Right lobe of liver (tissue), 6 donors: ENCODE measurements around the gene MYRIP. TPM values are rescaled to one million over a fixed set of nuclear protein-coding genes. Genes with fewer than 3 reads are reported as not detected.

Experiments used
- ATAC-seq, 4 donors: fragments of 200-7000 bp; cut with Tn5 transposase; one replicate each; pipeline ENCODE4 v1.9.1; 2020; ENCODE audit warnings: mild to moderate bottlenecking in 4 of 4, moderate library complexity in 4 of 4
- DNase-seq, 3 donors: peaks; one replicate each; pipeline ENCODE4 v3.0.0-alpha.2; 2020
- H3K27ac ChIP-seq, 3 donors: fragments of 200-600 bp; one replicate each; pipeline ENCODE4 v1.8.0; 2022
- H3K27me3 ChIP-seq, 2 donors: fragments of 200-600 bp; one replicate each; pipeline ENCODE4 v1.8.0; 2022
- H3K36me3 ChIP-seq, 4 donors: fragments of 200-600 bp; sonication (generic) in 1 of 4; one replicate each; pipeline versions ENCODE4 v1.5.1 to v1.8.0; 2017 to 2022; ENCODE audit warnings: control low read depth in 1 of 4
- H3K4me1 ChIP-seq, 4 donors: fragments of 200-600 bp; sonication (generic) in 1 of 4; one replicate each; pipeline versions ENCODE4 v1.5.1 to v1.8.0; 2017 to 2022; ENCODE audit warnings: control low read depth in 1 of 4
- H3K4me3 ChIP-seq, 3 donors: fragments of 200-600 bp; one replicate each; pipeline ENCODE4 v1.8.0; 2022
- H3K9me3 ChIP-seq, 4 donors: fragments of 200-600 bp; sonication (generic) in 1 of 4; one replicate each; pipeline versions ENCODE4 v1.5.1 to v1.8.0; 2017 to 2022; ENCODE audit warnings: control low read depth in 1 of 4
- POLR2A ChIP-seq: fragments of 450-650 bp; IDR thresholded peaks from one replicate; pipeline ENCODE4 v1.6.1; 2017; ENCODE audit warnings: antibody characterized with exemption, mild to moderate bottlenecking
- WGBS: methylation state at CpG from one replicate; pipeline ENCODE4 v1.1.6; 2018; ENCODE audit warnings: low coverage, low lambda C conversion rate; ENCODE audit not compliant: insufficient coverage; ENCODE audit errors: missing lambda C conversion rate; 5-methylcytosine and 5-hydroxymethylcytosine counted together
- intact Hi-C, 2 donors: fragments of 100-400 bp; cut with DNase I; formaldehyde crosslinking; loops; one replicate each; pipeline versions ENCODE4 v1.11.2 to v1.14.1; 2022
- total RNA-seq, 6 experiments: library from RNA; depleted of rRNA in 2 of 6; stranded (reverse); fragments of >200 nt in 2 of 6; fragmentation: NEBNext Ultra II Directional in 3 of 6; extraction: Animal tissue kit (Norgen Biotek cat#: 25700) in 3 of 6; gene quantifications; one replicate each; pipeline versions ENCODE4 v1.1.0 to v1.2.4, GENCODE V29; 2016 to 2023
- TF ChIP-seq, protein P1 (sequence below), 4 donors: fragments of 200-600 bp in 3 of 4; fragments of 450-650 bp in 1 of 4; IDR thresholded peaks; one replicate each; pipeline versions ENCODE4 v1.5.1 to v1.8.0; 2016 to 2022; ENCODE audit warnings: antibody characterized with exemption in 4 of 4, mild to moderate bottlenecking in 2 of 4
- donor health status: DM: no; HTN: yes; CAD: no.
- donor health status: DM: no; HTN: no; CAD: no.
- donor health status: DM: no; HTN: no; CAD: no.
- donor health status: DM: no; HTN: yes; CAD: no.
- donor health status: DM: no; HTN: yes; CAD: no.

Gene MYRIP
- total RNA-seq, 6 experiments from 2014 or later: 14.3 to 23.2 (median 19.0) TPM

DNA sequence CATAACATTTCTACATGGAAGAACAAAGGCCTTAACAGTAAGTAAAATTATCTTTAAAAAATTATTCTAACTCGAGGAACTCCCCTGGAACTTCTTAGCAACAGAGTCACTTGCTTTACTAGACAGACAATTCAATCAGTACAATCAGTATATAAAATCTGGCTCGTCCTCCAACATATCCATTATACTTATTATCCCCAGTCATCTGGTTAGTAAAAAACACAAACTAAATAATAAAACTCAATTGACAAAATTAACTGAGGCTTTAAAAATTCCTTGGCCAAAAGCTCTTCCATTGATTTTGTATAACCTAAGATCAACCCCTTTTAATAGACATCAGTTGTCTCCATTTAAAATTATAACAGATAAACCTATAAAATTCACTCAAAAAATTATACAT lies 105.6 kb downstream of the MYRIP start:
- Histone ChIP-seq H3K9me3 (no peaks in the 10 kb centered on the region), H3K4me3 (no peak overlapping the region), H3K36me3 (no peaks in the 10 kb centered on the region), H3K4me1 (peaks cover 0 to 22% (median 7%) of the 10 kb centered on the region in 4 donors), H3K27me3 (no peaks in the 10 kb centered on the region), H3K27ac (no peak overlapping the region)
- intact Hi-C loops: no loop called here
- WGBS: 77% methylated on average over 2 of the region's 2 CpGs
- TF ChIP-seq POLR2A: no peak
- TF ChIP-seq, protein P1, sequence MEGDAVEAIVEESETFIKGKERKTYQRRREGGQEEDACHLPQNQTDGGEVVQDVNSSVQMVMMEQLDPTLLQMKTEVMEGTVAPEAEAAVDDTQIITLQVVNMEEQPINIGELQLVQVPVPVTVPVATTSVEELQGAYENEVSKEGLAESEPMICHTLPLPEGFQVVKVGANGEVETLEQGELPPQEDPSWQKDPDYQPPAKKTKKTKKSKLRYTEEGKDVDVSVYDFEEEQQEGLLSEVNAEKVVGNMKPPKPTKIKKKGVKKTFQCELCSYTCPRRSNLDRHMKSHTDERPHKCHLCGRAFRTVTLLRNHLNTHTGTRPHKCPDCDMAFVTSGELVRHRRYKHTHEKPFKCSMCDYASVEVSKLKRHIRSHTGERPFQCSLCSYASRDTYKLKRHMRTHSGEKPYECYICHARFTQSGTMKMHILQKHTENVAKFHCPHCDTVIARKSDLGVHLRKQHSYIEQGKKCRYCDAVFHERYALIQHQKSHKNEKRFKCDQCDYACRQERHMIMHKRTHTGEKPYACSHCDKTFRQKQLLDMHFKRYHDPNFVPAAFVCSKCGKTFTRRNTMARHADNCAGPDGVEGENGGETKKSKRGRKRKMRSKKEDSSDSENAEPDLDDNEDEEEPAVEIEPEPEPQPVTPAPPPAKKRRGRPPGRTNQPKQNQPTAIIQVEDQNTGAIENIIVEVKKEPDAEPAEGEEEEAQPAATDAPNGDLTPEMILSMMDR (IDR thresholded peaks at IDR 0.05): no peak
- DNase-seq (no peak), ATAC-seq (no peak)

GRCh38 chr3:39917065-39917773 lies 107.8 kb downstream of the MYRIP start:
- Histone ChIP-seq H3K36me3 (no peaks in the 10 kb centered on the region), H3K9me3 (no peaks in the 10 kb centered on the region), H3K27ac (no peak overlapping the region), H3K4me1 (peaks cover 0 to under 1% (median 0%) of the 10 kb centered on the region in 4 donors), H3K27me3 (no peaks in the 10 kb centered on the region), H3K4me3 (no peak overlapping the region)
- no peak for TF ChIP-seq POLR2A
- TF ChIP-seq, protein P1 (IDR thresholded peaks at IDR 0.05): no peak
- DNase-seq (no peak), ATAC-seq (peak in 1 of 4 donors; percentile 24)
- 60% methylated on average over 1 of the region's 1 CpG for WGBS
- intact Hi-C loops: no loop called here

- no peak for DNase-seq
- no peaks in the 10 kb centered on the region for H3K9me3 ChIP-seq
- WGBS: 88% methylated on average over 2 of the region's 2 CpGs
- H3K36me3 ChIP-seq: no peaks in the 10 kb centered on the region
- no peaks in the 10 kb centered on the region for H3K4me1 ChIP-seq
- ATAC-seq: no peak
- TF ChIP-seq, protein P1 (IDR thresholded peaks at IDR 0.05): no peak
- no peak for TF ChIP-seq POLR2A
- H3K27me3 ChIP-seq: no peaks in the 10 kb centered on the region
- no peak overlapping the region for H3K27ac ChIP-seq
- intact Hi-C loops: no loop called here
- H3K4me3 ChIP-seq: no peak overlapping the region
These were observed 109.9 kb downstream of the MYRIP start for GRCh38 chr3:39919281-39919680.

DNA sequence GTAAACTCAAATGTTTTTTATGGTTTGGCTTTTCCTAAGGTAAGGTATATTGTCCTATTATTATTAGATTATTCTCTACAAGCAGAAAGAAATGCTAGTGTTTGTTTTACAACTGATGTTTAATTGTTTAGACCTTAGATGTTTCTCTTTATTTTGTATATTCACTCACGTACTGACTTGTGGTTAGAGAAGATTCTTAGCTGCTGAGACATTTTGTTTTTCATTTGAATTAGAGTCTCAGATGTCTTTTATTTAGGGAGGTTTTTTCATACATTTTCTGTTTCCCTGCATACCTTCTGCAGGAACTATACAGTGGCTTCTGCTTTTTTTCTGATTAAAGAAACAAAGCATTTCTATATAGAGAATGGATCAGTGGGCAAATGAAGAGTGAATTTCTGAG lies 110.9 kb downstream of the MYRIP start:
- WGBS: 79% methylated on average over 1 of the region's 1 CpG
- ATAC-seq (no peak), DNase-seq (no peak)
- intact Hi-C loops: no loop called here
- no peak overlapping the region for H3K4me3 ChIP-seq
- no peak for TF ChIP-seq POLR2A
- TF ChIP-seq, protein P1 (IDR thresholded peaks at IDR 0.05): no peak
- no peaks in the 10 kb centered on the region for H3K9me3 ChIP-seq
- no peak overlapping the region for H3K27ac ChIP-seq
- H3K36me3 ChIP-seq: no peaks in the 10 kb centered on the region
- H3K27me3 ChIP-seq: no peaks in the 10 kb centered on the region
- no peaks in the 10 kb centered on the region for H3K4me1 ChIP-seq
